ENCODE results near the gene TRAPPC10. TPM values are rescaled to one million over a fixed set of nuclear protein-coding genes. Genes with fewer than 3 reads are reported as not detected.

Gene TRAPPC10
- total and polyA plus RNA-seq, 5 donors: 7.6 to 23.3 (median 19.0) TPM

DNA sequence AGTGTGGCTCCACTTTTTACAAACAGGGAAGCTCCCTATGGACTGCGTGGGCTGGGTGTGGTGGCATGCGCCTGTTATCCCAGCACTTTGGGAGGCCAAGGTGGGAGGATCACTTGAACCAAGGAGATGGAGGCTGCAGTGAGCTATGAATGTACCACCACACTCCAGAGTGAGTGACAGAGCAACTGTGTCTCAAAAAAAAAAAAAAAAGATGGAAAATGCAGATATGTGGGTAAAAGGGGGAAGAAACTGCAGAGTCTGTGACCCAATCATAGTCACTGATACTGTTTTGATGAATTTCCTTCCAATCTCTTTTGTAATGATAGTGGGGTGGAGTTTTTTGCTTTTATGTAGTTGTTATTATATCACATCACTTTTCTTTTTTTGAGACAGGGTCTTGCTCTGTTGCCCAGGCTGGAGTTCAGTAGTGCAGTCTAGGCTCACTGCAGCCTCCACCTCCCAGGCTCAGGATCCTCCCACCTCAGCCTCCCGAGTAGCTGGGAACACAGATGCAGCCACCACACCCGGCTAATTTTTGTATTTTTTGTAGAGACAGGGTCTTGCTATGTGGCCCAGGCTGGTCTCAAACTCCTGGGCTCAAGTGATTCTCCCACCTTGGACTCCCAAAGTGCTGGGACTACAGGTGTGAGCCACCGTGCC, 8.7 kb upstream of the TRAPPC10 start:
- Histone ChIP-seq H3K27me3 (ENCODE audit: control insufficient read depth, insufficient read depth) (no peaks in the 10 kb centered on the region), H3K27ac (ENCODE audit: low read length) (no peak overlapping the region), H3K9me3 (ENCODE audit: control insufficient read depth, low read length) (no peaks in the 10 kb centered on the region), H3K4me1 (ENCODE audit: control insufficient read depth, insufficient read depth, low read length) (no peaks in the 10 kb centered on the region), H3K4me3 (ENCODE audit: low read length) (no peak overlapping the region)
- ATAC-seq (no peak), DNase-seq (no peak)
- intact Hi-C loops (cut with DNase I): no loop called here
- WGBS: 89% methylated on average over 5 of the region's 5 CpGs

DNA sequence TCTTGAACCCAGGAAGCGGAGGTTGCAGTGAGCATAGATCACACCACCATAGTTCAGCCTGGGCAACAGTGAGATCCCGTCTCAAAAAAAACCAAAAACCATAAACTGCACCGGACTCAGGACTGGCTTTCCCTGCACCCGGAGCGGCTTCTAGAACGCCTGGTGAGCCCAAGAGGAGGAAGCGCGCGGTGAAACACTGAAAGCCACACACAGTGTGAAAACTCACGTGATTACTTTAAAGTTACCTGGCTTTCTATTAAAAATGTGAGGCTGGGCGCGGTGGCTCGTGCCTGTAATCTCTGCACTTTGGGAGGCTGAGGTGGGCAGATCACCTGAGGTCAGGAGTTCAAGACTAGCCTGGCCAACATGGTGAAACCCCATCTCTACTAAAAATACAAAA, 7.0 kb upstream of the TRAPPC10 start:
- intact Hi-C loops (cut with DNase I): no loop called here
- DNase-seq (no peak), ATAC-seq (no peak)
- Histone ChIP-seq H3K27me3 (ENCODE audit: control insufficient read depth, insufficient read depth) (no peaks in the 10 kb centered on the region), H3K27ac (ENCODE audit: low read length) (no peak overlapping the region), H3K9me3 (ENCODE audit: control insufficient read depth, low read length) (no peaks in the 10 kb centered on the region), H3K4me1 (ENCODE audit: control insufficient read depth, insufficient read depth, low read length) (no peaks in the 10 kb centered on the region), H3K4me3 (ENCODE audit: low read length) (no peak overlapping the region)
- WGBS: 91% methylated on average over 13 of the region's 13 CpGs

DNA sequence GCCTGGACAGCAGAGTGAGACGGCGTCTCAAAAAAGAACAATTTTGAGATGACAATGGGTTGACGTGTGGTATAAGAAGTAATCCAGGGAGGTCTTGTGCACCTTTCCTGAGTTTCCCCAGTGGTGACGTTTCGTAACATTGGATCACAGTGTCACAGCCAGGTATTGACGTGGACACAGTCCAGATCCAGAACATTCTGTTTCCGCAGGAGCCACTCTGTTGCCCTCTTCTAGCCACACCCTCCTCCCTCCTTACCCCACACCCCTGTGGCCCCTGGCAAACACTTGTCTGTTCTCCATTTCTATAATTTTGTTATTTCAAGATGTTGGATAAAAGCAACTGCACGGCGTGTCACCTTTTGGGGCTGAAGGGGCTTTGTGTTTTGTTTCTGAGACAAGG, 6.5 kb upstream of the TRAPPC10 start:
- H3K27ac ChIP-seq (ENCODE audit: low read length): peak overlapping the region; percentile 63
- H3K4me1 ChIP-seq (ENCODE audit: control insufficient read depth, insufficient read depth, low read length): no peaks in the 10 kb centered on the region
- intact Hi-C loops (cut with DNase I): no loop called here

DNA sequence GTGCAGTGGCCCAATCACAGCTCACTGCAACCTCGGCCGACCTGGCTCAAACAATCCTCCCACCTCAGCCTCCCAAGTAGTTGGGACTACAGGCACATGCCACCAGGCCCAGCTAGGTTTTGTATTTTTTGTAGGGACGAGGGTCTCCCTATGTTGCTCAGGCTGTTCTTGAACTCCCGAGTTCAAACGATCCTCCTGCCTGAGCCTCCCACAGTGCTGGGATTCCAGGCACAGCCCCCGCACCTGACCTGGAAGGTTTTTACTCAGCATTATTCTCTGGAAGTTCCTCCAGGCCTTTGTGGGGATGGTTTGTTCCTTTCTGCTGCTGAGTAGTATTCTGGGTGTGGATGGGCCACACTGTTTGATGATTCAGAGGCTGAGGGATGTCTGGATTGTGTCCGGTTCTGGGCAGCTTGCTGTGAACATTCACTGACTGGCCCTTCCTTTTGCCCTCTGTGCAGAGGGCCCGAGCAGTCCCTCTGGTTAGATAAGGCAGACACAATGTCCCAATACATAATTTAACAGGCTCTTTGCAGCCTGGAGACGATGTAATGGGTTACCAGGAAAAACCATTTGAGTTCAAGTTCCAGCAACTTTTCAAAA, 6.0 kb upstream of the TRAPPC10 start:
- peak overlapping the region; percentile 63 for H3K27ac ChIP-seq (ENCODE audit: low read length)
- peak; percentile 90 to 93 for ATAC-seq
- no peaks in the 10 kb centered on the region for H3K4me1 ChIP-seq (ENCODE audit: control insufficient read depth, insufficient read depth, low read length)
- no peaks in the 10 kb centered on the region for H3K9me3 ChIP-seq (ENCODE audit: control insufficient read depth, low read length)
- no peaks in the 10 kb centered on the region for H3K27me3 ChIP-seq (ENCODE audit: control insufficient read depth, insufficient read depth)
- WGBS: 58% methylated on average over 9 of the region's 9 CpGs
- intact Hi-C loops (cut with DNase I): no loop called here
- H3K4me3 ChIP-seq (ENCODE audit: low read length): no peak overlapping the region
- DNase-seq: peak in 2 of 3 donors; percentile 69 to 81

More for the DNA sequence above, 6.5 kb upstream of the TRAPPC10 start:
- no peak overlapping the region for H3K4me3 ChIP-seq (ENCODE audit: low read length)
- 87% methylated on average over 9 of the region's 9 CpGs for WGBS
- no peak for ATAC-seq
- H3K9me3 ChIP-seq (ENCODE audit: control insufficient read depth, low read length): no peaks in the 10 kb centered on the region
- no peak for DNase-seq
- no peaks in the 10 kb centered on the region for H3K27me3 ChIP-seq (ENCODE audit: control insufficient read depth, insufficient read depth)

DNA sequence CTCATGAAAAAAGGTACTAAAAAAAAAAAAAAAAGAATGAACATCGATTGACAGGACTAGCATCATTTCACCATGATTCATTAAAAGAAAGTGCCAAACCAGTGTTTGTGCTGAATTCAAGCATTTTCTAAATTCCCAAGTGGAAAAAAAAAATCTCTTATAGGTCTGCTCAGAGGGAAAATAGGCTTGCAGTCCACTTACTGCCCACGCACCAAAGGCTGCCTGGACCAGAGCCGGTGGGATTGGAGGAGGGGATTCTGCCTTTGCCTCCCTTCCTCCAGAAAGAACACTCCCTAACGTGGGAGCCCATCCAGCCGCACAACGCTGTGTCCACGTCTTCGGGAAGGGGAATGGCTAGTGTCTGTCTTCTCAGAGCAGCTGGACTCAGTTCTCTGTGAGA, 5.5 kb upstream of the TRAPPC10 start:
- Histone ChIP-seq H3K9me3 (ENCODE audit: control insufficient read depth, low read length) (no peaks in the 10 kb centered on the region), H3K27ac (ENCODE audit: low read length) (peak overlapping the region; percentile 77), H3K27me3 (ENCODE audit: control insufficient read depth, insufficient read depth) (no peaks in the 10 kb centered on the region), H3K4me3 (ENCODE audit: low read length) (no peak overlapping the region), H3K4me1 (ENCODE audit: control insufficient read depth, insufficient read depth, low read length) (no peaks in the 10 kb centered on the region)
- 47% methylated on average over 8 of the region's 8 CpGs for WGBS
- intact Hi-C loops (cut with DNase I): no loop called here
- ATAC-seq: peak; percentile 66 to 73
- peak; percentile 78 to 88 (median 87) for DNase-seq

DNA sequence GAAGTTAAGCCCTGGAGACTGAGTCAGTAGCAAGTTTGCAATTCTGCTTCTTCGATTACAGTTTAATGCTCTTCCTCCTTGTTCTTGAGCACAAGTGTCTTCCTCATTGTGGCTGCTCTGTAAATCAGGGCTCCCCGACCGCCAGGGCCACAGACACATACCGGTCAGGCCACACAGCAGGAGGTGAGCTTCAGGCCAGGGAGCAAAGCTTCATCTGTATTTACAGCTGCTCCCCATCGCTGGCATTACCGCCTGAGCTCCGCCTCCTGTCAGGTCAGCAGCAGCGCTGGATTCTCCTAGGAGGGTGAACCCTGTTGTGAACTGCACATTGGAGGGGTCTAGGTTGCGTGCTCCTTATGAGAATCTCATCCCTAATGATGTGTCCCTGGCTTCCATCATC, 1.7 kb upstream of the TRAPPC10 start:
- WGBS: 66% methylated on average over 9 of the region's 9 CpGs
- DNase-seq (no peak), ATAC-seq (no peak)
- intact Hi-C loops (cut with DNase I): no loop called here
- Histone ChIP-seq H3K9me3 (ENCODE audit: control insufficient read depth, low read length) (no peaks in the 10 kb centered on the region), H3K4me1 (ENCODE audit: control insufficient read depth, insufficient read depth, low read length) (no peaks in the 10 kb centered on the region), H3K27me3 (ENCODE audit: control insufficient read depth, insufficient read depth) (no peaks in the 10 kb centered on the region), H3K27ac (ENCODE audit: low read length) (no peak overlapping the region), H3K4me3 (ENCODE audit: low read length) (no peak overlapping the region)

DNA sequence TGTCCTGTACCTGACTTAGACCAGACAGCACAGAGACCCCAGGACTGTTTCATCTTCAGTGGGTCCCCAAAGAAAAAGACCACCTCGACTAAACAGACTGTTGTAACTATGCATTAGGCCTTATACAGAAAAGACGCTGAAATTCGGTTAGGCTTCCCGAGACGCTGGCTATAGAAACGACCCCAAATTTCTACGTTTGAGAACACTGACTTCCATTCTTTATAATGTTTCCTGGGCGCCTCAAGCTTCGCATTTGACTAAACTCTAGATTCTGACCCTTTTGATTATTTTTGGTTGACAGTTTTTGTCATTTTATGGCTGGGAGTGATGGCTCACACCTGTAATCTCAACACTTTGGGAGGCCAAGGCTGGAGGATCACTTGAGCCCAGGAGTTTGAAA, 986 bp upstream of the TRAPPC10 start:
- no peak for DNase-seq
- Histone ChIP-seq H3K27ac (ENCODE audit: low read length) (no peak overlapping the region), H3K4me1 (ENCODE audit: control insufficient read depth, insufficient read depth, low read length) (no peaks in the 10 kb centered on the region), H3K9me3 (ENCODE audit: control insufficient read depth, low read length) (no peaks in the 10 kb centered on the region), H3K27me3 (ENCODE audit: control insufficient read depth, insufficient read depth) (no peaks in the 10 kb centered on the region), H3K4me3 (ENCODE audit: low read length) (peak overlapping the region; percentile 99)
- WGBS: 83% methylated on average over 9 of the region's 9 CpGs
- ATAC-seq: no peak
- intact Hi-C loops (cut with DNase I): no loop called here

DNA sequence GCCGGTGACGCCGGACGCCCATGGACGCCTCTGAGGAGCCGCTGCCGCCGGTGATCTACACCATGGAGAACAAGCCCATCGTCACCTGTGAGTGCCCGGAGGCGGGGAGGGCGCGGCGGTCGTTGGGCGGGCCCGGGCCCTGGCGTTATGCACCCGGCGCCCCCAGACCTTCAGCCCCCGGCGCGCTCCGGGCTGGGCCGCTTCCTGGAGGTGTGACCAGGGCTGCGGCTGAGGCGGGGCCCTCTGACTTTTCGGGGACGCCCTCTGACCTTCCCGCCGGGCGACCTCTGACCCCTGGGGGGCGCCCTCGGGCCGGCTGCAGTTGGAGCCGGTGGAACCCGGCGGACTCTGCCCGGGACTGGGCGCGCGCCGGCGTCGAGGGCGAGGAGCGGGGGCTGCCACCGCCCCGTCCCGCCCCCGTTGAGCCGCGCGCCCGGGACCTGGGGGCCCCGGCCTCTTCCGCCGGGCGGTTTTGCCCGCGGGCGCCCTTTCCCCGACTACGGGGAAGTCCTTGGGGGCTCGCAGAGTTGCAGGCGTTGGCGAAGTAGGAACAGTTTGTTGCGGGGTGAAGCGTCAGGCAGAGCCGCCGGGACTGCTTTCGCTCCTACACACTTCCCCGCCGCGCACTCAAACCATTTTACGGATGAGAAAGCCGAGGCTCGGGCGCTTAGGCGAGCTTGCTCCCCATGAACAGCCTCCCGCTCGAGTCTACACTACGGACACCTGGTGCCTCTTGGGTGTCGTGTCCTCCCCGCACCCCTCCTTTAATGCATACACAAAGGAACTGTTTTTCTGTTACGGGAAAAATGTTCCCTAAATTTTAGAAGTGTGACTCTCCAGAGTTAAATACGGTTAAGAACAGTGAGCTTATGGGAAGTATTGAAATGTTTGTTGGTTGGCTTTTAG, 618 bp downstream of the TRAPPC10 start:
- Histone ChIP-seq H3K9me3 (ENCODE audit: control insufficient read depth, low read length) (no peaks in the 10 kb centered on the region), H3K27ac (ENCODE audit: low read length) (peak overlapping the region; percentile 93), H3K4me1 (ENCODE audit: control insufficient read depth, insufficient read depth, low read length) (no peaks in the 10 kb centered on the region), H3K27me3 (ENCODE audit: control insufficient read depth, insufficient read depth) (no peaks in the 10 kb centered on the region), H3K4me3 (ENCODE audit: low read length) (peak overlapping the region; percentile 99)
- intact Hi-C loops (cut with DNase I): no loop called here
- WGBS: under 1% methylated on average over 87 of the region's 87 CpGs
- peak; percentile 67 to 72 for ATAC-seq
- DNase-seq: peak; percentile 67 to 86 (median 85)

DNA sequence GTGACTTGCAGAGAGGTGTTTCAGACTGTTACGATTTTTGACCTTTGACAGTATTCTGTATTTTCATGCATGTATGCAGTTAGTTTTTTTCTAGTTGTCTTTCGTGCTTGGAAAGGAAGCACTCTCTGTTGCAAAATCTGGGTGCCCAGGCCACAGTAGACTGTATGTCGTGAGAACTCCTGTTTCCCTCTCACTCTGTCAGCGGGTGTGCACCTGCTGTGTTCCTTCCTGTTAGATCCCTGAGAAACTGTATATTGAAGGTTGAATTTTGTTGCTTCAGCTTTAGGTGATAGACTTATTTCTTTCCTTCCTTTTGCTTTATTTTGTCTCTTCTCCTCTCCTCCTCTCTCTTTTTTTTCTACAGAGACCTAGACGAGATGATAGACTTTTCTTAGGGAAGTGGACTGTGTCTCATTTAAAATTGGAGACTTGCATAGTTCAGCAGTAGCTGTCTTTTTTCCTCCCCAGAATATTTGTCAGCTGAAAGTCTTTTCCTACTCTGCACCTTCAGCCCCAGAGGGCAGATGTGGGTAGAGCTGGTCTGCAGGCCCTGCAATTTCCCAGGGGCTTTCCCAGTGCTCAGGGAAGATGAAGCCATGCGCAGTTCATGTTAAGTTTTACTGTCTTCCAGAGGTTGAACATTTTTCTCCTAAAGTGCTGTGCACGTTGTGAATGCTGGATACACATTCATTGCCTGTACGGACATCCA, 1.4 kb downstream of the TRAPPC10 start:
- WGBS: 22% methylated on average over 8 of the region's 8 CpGs
- no peaks in the 10 kb centered on the region for H3K9me3 ChIP-seq (ENCODE audit: control insufficient read depth, low read length)
- no peak for DNase-seq
- peak overlapping the region; percentile 25 for H3K27ac ChIP-seq (ENCODE audit: low read length)
- ATAC-seq: no peak
- H3K4me3 ChIP-seq (ENCODE audit: low read length): peak overlapping the region; percentile 99
- H3K27me3 ChIP-seq (ENCODE audit: control insufficient read depth, insufficient read depth): no peaks in the 10 kb centered on the region
- no peaks in the 10 kb centered on the region for H3K4me1 ChIP-seq (ENCODE audit: control insufficient read depth, insufficient read depth, low read length)
- intact Hi-C loops (cut with DNase I): no loop called here

DNA sequence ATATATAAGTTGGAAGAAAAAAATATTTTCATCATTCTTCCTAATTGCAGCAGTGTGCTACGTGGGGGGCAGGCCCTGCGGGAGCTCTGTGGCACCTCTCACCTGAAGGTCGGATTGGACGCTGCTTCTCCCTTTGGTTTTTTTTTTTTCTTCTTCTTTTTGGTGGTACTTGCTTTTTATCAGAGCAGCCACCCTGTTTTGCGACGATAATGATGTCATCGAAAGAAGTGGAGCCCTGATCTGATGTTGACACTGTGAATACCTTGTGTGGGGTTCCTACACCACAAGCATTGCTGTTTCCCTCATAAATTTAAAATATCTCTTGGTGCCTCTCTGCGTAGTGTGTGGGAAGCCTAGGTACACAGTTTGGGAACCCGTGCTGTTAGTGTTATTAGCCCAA, 5.5 kb downstream of the TRAPPC10 start:
- no peak overlapping the region for H3K4me3 ChIP-seq (ENCODE audit: low read length)
- WGBS: 88% methylated on average over 9 of the region's 9 CpGs
- ATAC-seq (no peak), DNase-seq (no peak)
- H3K27ac ChIP-seq (ENCODE audit: low read length): no peak overlapping the region
- no peaks in the 10 kb centered on the region for H3K9me3 ChIP-seq (ENCODE audit: control insufficient read depth, low read length)
- intact Hi-C loops (cut with DNase I): no loop called here
- peaks cover 2% of the 10 kb centered on the region for H3K4me1 ChIP-seq (ENCODE audit: control insufficient read depth, insufficient read depth, low read length)
- H3K27me3 ChIP-seq (ENCODE audit: control insufficient read depth, insufficient read depth): no peaks in the 10 kb centered on the region
